Measurements from ENCODE around the gene CD1C. TPM values are rescaled to one million over a fixed set of nuclear protein-coding genes. Genes with fewer than 3 reads are reported as not detected.

CD1C gene
- not detected in 2 replicates for total RNA-seq

DNA sequence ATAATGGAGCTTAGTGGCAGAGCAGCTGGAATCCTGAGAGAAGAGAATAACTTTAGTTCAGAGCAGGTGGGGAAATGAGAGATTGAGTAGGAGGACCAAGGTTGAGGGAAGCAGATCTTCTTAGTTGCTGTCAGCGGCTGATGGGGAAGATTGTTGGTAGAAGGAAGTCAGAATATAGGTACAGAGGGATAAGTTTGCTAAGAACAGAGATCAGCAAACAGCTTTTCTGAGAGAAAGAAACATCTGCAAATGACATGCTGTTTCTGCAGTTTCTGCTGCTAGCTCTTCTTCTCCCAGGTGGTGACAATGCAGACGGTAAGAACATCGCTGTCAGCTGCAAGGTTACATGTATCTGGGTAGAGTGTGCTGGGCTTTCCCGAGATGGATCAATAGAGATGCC lies at the start of gene CD1C:
Gene CD1C (plus strand): TSS at position 113 of the 400 bp plus-strand sequence. CDS start 142 bp downstream, at position 255.

GRCh38 chr1:158331481-158332150 lies 41.9 kb downstream of the CD1C start, which contains the start of gene CD1B:
Gene CD1B, minus strand, starts transcription at chr1:158331531. Its CDS starts 108 bp downstream, at chr1:158331423.

Other genes starting within 250 kb of the CD1C start
- gene CD1D, start 109.0 kb upstream of the CD1C start, total RNA-seq = 0.43 and 0.52 TPM in 2 replicates
- gene CD1A, start 35.5 kb upstream of the CD1C start, total RNA-seq = not detected in 2 replicates
- not detected in 2 replicates for gene CD1B, start 41.6 kb downstream of the CD1C start, total RNA-seq
- not detected in 2 replicates for gene CD1E, start 64.0 kb downstream of the CD1C start, total RNA-seq
- not detected in 2 replicates for gene OR10T2, start 109.5 kb downstream of the CD1C start, total RNA-seq
- not detected in 2 replicates for gene OR10K2, start 136.3 kb downstream of the CD1C start, total RNA-seq
- not detected in 2 replicates for gene OR10K1, start 171.9 kb downstream of the CD1C start, total RNA-seq
- gene OR10R2, start 182.3 kb downstream of the CD1C start, total RNA-seq = not detected in 2 replicates

All from articular chondrocyte of knee joint (primary cell).